ENCODE results near the gene C1QL2.

Gene C1QL2

GRCh38 chr2:119111115-119111975 lies 47.2 kb downstream of the C1QL2 start:
- DNase-seq (ENCODE audit: low read depth) = peak; percentile 45
- TF ChIP-seq CTCF (IDR thresholded peaks at IDR 0.05; ENCODE audit: insufficient read depth, low read depth, low read length, missing control alignments) = no peak
- no peak overlapping the region for H3K4me3 ChIP-seq (ENCODE audit: low read length)

GRCh38 chr2:119109866-119110265 lies 48.7 kb downstream of the C1QL2 start:
- H3K4me3 ChIP-seq (ENCODE audit: low read length) = no peak overlapping the region
- no peak for TF ChIP-seq CTCF (IDR thresholded peaks at IDR 0.05; ENCODE audit: insufficient read depth, low read depth, low read length, missing control alignments)
- DNase-seq (ENCODE audit: low read depth) = peak; percentile 32

- DNase-seq (ENCODE audit: low read depth) = no peak
- no peak for TF ChIP-seq CTCF (IDR thresholded peaks at IDR 0.05; ENCODE audit: insufficient read depth, low read depth, low read length, missing control alignments)
- no peak overlapping the region for H3K4me3 ChIP-seq (ENCODE audit: low read length)
Measured at GRCh38 chr2:119108186-119108585, 50.4 kb downstream of the C1QL2 start.

- TF ChIP-seq CTCF (IDR thresholded peaks at IDR 0.05; ENCODE audit: insufficient read depth, low read depth, low read length, missing control alignments) = no peak
- H3K4me3 ChIP-seq (ENCODE audit: low read length) = no peak overlapping the region
- peak; percentile 60 for DNase-seq (ENCODE audit: low read depth)
Measured at GRCh38 chr2:119106301-119106897, 52.2 kb downstream of the C1QL2 start.
